Fibroblast of peridontal ligament (primary cell): ENCODE data around the gene FOXO3.

ENCODE experiments used
- DNase-seq: peaks from one replicate; pipeline ENCODE4 v3.0.0-alpha.2; 2010; ENCODE audit errors: extremely low read depth

FOXO3 gene

GRCh38 chr6:108711071-108711470 is 150.4 kb downstream of the FOXO3 start:
- no peak for DNase-seq

- no peak for DNase-seq
Measured at GRCh38 chr6:108711826-108712225, 151.1 kb downstream of the FOXO3 start.

- DNase-seq: no peak
Measured at GRCh38 chr6:108712946-108713345, 152.2 kb downstream of the FOXO3 start.

- peak; percentile 86 for DNase-seq
Measured at GRCh38 chr6:108714101-108714765, 153.5 kb downstream of the FOXO3 start.

- DNase-seq: peak; percentile 63
Measured at GRCh38 chr6:108714766-108715414, 154.2 kb downstream of the FOXO3 start.

GRCh38 chr6:108715832-108716231 is 155.1 kb downstream of the FOXO3 start:
- no peak for DNase-seq

- DNase-seq: no peak
Measured at GRCh38 chr6:108716801-108717791, 156.4 kb downstream of the FOXO3 start.

GRCh38 chr6:108719477-108719876 is 158.8 kb downstream of the FOXO3 start:
- no peak for DNase-seq

- DNase-seq: no peak
Measured at GRCh38 chr6:108720827-108721226, 160.1 kb downstream of the FOXO3 start.

- no peak for DNase-seq
Measured at GRCh38 chr6:108721286-108721685, 160.6 kb downstream of the FOXO3 start.

- no peak for DNase-seq
Measured at GRCh38 chr6:108723594-108723993, 162.9 kb downstream of the FOXO3 start.

GRCh38 chr6:108726726-108727339 is 166.1 kb downstream of the FOXO3 start:
- DNase-seq: no peak

- no peak for DNase-seq
Measured at GRCh38 chr6:108727966-108728730, 167.4 kb downstream of the FOXO3 start.

- no peak for DNase-seq
Measured at GRCh38 chr6:108728826-108729225, 168.1 kb downstream of the FOXO3 start.

GRCh38 chr6:108730635-108731515 is 170.2 kb downstream of the FOXO3 start:
- peak; percentile 41 for DNase-seq

- peak; percentile 25 for DNase-seq
Measured at GRCh38 chr6:108732091-108732870, 171.6 kb downstream of the FOXO3 start.

GRCh38 chr6:108733051-108733450 is 172.3 kb downstream of the FOXO3 start:
- no peak for DNase-seq

GRCh38 chr6:108733706-108734265 is 173.1 kb downstream of the FOXO3 start:
- no peak for DNase-seq
